Bronchial epithelial cell (primary cell): Measurements from ENCODE around the gene AVPR2. TPM values are rescaled to one million over a fixed set of nuclear protein-coding genes. Genes with fewer than 3 reads are reported as not detected.

Source experiments
- DNase-seq: peaks from one replicate; pipeline ENCODE4 v3.0.0-alpha.2; 2010; ENCODE audit warnings: low read depth
- FAIRE-seq: peaks from 2 replicates; lab custom pipeline; 2011; peaks lifted over from hg19 to GRCh38; lab: Jason Lieb, UNC
- H3K27me3 ChIP-seq: 2 replicates; pipeline ENCODE4 v1.5.1; 2011; ENCODE audit warnings: low read length; ENCODE audit not compliant: control insufficient read depth, insufficient read depth
- H3K36me3 ChIP-seq: 2 replicates; pipeline ENCODE4 v1.5.1; 2011; ENCODE audit warnings: low read length; ENCODE audit not compliant: control insufficient read depth, insufficient read depth
- H3K4me3 ChIP-seq: 2 replicates; pipeline ENCODE4 v1.5.1; 2011; ENCODE audit warnings: mild to moderate bottlenecking, low read depth, low read length, control low read depth
- total RNA-seq: library from RNA; depleted of rRNA; stranded (reverse); fragments of >200 nt; gene quantifications from 2 replicates; pipeline ENCODE4 v1.2.1, GENCODE V29; 2014
- TF ChIP-seq, protein P1 (sequence below): IDR thresholded peaks from 2 replicates; pipeline ENCODE4 v1.5.1; 2011; ENCODE audit warnings: mild to moderate bottlenecking, moderate library complexity, low read length, control low read depth, inconsistent platforms; ENCODE audit not compliant: insufficient read depth, severe bottlenecking

The AVPR2 gene
- total RNA-seq, 1 donor from 2014 or later, result not detected

DNA sequence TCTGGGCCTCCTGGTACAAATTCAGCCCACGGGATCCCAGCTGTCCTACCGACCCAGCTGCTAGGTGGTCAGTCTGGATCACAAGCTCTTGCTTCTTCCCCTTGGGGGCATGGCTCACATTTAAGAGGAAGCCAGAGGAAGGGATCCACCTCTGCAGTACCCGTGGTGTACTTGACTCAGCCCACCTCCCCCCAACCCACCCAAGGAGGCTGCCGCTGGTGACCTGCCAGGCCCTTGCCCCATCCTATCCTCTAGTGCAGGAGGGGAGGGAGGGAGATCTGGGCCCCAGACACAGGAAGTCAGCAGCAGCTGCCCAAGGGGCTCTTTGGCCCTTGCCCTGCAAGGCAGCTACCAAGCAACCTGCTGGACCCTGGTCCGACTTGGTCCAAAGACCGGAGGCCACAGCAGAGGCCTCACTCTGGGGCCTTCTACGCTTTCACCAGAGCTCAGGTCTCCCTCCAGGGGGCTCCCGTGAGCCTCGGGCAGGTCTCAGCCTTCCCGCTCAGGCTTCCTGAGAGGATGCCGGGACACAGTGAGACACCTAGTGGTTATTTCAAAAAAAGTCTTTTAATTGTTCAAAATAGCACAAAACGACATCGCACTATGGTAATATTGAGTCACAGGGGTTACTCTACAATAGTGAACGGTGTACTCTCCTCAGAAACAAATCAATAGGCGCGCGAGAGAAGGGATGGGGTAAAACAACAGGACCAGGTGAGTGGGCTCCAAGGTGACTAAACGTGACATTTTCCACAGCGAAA lies 42.7 kb downstream of the AVPR2 start:
- FAIRE-seq (peak; percentile 36), DNase-seq (peak; percentile 69)

DNA sequence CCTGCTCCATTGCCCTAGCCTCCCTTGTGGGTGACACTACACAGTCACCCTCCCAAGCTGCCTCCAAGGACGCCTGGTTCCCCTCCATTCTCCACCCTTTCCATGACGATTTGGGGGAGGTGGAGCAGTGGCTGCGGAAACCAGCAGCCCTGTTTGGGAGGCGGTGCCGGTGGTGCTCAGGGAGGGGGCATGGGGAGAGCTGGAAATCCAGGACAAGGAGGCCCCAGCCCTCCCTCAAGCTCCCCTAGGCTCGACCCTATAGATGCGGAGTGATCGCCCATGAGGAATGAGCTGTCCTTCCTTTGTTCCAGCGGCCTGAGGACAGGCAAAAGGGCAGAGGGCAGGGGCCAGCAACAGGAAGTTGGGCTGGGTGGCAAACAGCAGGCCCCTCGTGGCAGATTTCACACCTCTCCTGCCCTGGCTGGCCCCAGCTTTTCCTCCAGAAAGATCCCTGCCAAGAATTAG lies 43.6 kb downstream of the AVPR2 start:
- H3K27me3 ChIP-seq, result no peaks in the 10 kb centered on the region
- peaks cover 18% of the 10 kb centered on the region for H3K36me3 ChIP-seq
- no peak for DNase-seq
- TF ChIP-seq, protein P1, sequence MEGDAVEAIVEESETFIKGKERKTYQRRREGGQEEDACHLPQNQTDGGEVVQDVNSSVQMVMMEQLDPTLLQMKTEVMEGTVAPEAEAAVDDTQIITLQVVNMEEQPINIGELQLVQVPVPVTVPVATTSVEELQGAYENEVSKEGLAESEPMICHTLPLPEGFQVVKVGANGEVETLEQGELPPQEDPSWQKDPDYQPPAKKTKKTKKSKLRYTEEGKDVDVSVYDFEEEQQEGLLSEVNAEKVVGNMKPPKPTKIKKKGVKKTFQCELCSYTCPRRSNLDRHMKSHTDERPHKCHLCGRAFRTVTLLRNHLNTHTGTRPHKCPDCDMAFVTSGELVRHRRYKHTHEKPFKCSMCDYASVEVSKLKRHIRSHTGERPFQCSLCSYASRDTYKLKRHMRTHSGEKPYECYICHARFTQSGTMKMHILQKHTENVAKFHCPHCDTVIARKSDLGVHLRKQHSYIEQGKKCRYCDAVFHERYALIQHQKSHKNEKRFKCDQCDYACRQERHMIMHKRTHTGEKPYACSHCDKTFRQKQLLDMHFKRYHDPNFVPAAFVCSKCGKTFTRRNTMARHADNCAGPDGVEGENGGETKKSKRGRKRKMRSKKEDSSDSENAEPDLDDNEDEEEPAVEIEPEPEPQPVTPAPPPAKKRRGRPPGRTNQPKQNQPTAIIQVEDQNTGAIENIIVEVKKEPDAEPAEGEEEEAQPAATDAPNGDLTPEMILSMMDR, result no peak
- H3K4me3 ChIP-seq, result no peak overlapping the region
- FAIRE-seq, result no peak

More for the DNA sequence above, 42.7 kb downstream of the AVPR2 start:
- Histone ChIP-seq H3K4me3 (no peak overlapping the region), H3K36me3 (peaks cover 13% of the 10 kb centered on the region), H3K27me3 (no peaks in the 10 kb centered on the region)
- TF ChIP-seq, protein P1, result peak; percentile 83

DNA sequence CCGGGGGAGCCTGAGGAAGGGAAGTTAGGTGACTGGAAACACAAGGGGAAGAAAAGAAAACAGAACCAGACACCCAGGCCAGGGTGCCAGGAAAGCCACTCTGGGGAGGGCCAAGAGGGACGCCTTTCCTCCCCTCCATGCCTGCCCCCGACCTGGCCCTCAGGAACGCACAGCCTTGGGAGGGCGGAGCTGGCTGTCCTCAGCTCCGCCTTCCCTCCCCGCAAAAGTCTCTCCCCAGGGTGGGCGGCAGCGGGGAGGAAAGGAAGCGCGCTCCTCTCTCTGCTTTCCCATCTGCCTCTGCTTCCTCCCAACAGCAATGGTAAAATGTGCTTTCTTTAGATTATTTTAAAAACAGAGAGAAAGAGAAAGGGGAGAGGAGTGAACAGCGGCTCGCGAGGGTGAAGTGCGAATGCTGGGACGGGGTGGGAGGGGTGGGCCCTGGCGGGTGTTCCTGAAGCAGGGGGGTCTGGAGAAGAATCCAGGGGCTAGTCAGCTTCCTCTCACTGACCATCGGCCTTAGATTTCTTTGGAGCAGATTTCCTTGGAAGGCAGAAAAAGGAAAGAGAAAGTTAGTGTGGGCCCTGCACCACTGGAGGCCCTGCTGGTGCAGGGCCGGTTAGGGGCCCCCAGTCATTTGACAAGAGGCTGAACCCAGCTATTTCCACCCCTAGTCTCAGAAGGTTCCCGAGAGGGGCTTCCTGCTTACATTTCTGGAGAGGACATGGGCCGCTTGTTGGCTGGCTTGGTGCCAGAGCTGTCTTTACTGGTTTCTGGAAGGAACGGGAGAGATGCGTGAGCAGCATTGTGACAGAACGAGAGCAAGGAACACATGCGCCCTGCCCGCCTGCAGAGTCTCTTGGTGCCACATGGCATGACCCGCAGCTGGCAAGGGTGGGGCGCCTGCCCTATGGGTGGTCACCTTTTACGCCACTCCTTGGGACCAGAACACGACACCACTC lies 44.7 kb downstream of the AVPR2 start:
- TF ChIP-seq, protein P1, result no peak
- peaks cover 19% of the 10 kb centered on the region for H3K36me3 ChIP-seq
- no peak for DNase-seq
- H3K27me3 ChIP-seq, result no peaks in the 10 kb centered on the region
- no peak overlapping the region for H3K4me3 ChIP-seq
- no peak for FAIRE-seq

DNA sequence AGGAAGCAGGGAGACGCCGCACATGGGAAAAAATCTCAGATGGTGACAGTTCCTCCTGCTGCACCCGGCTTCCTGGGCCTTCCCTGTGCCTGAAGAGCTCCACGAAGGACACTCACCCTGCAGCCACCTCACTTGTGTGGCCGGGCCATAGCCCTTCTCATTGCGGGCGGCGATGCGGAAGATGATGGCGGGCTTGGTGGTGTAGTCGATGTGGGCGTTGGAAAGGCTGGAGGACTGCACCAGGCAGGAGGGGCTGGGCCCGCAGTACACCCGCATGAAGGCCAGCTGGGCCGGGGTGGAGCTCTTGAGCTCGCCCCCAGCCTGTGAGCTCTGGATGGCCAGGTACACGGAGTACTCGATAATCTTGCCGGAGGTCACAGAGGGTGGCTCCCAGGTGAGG lies 45.7 kb downstream of the AVPR2 start:
- Histone ChIP-seq H3K4me3 (no peak overlapping the region), H3K27me3 (no peaks in the 10 kb centered on the region), H3K36me3 (peaks cover 19% of the 10 kb centered on the region)
- DNase-seq (no peak), FAIRE-seq (no peak)
- TF ChIP-seq, protein P1, result no peak

DNA sequence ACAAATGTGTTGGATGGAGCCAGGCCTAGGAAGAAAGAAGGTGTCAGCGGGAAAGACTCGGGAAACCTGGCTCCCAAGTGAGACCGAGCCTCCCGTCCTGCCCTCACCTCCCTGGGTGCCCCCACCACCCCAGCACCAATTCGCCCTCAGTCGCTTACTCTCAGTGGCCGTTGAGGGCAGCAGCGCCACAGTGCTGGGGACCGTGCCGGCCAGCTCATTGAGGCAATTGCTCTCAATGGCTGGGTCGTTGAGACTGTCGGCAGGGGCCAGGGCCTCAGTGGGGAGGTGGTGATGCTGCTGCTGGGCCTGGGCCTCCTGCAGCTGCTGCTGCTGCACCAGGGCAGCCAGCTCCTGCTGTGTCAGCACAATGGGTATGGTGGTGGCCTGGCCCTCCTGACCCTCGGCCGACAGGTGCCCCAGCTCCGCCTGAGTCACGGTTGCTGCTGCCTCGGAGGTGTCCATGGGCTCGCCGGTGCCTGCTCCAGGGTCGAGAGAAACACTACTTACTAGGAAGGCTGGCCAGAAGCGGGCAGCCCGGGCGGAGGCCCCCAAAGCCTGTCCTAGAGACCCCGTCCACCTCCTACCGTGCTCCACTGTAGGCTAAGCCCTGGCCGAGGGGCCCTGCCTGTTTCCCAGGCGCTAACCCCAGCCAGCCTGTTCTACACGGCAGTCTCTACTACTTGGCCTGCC lies 47.4 kb downstream of the AVPR2 start:
- Histone ChIP-seq H3K4me3 (no peak overlapping the region), H3K27me3 (no peaks in the 10 kb centered on the region), H3K36me3 (peaks cover 21% of the 10 kb centered on the region)
- DNase-seq (no peak), FAIRE-seq (no peak)
- TF ChIP-seq, protein P1, result no peak
